GM23338 (cell line): Measurements from ENCODE around the gene PDE7B. TPM values are rescaled to one million over a fixed set of nuclear protein-coding genes. Genes with fewer than 3 reads are reported as not detected.

Experiments used
- ATAC-seq: fragments of 200-7000 bp; cut with Tn5 transposase; 3 replicates; pipeline ENCODE4 v1.9.1; 2020
- DNase-seq: peaks from one replicate; pipeline ENCODE4 v3.0.0-alpha.2; 2015; ENCODE audit warnings: low spot score
- H2AFZ ChIP-seq: fragments of 200-600 bp; sonication (generic); 2 replicates; pipeline ENCODE4 v1.8.0; 2016; ENCODE audit warnings: antibody characterized with exemption, mild to moderate bottlenecking, moderate library complexity
- H3F3A ChIP-seq: fragments of 200-600 bp; sonication (generic); replicated peaks from 2 replicates; pipeline ENCODE4 v1.8.0; 2017; ENCODE audit warnings: antibody characterized with exemption, mixed run types, low read depth
- H3K27ac ChIP-seq: fragments of 200-600 bp; sonication (generic); 2 replicates; pipeline ENCODE4 v1.6.1; 2016; ENCODE audit warnings: low read depth
- H3K27me3 ChIP-seq: fragments of 200-600 bp; sonication (generic); 2 replicates; pipeline ENCODE4 v1.8.0; 2016; ENCODE audit warnings: mild to moderate bottlenecking, mixed run types, moderate library complexity; ENCODE audit not compliant: insufficient read depth
- H3K36me3 ChIP-seq: fragments of 200-600 bp; sonication (generic); 2 replicates; pipeline ENCODE4 v1.8.0; 2016; ENCODE audit warnings: mild to moderate bottlenecking; ENCODE audit not compliant: insufficient read depth
- H3K4me1 ChIP-seq: fragments of 200-600 bp; sonication (generic); 2 replicates; pipeline ENCODE4 v1.8.0; 2016; ENCODE audit warnings: mild to moderate bottlenecking, moderate library complexity; ENCODE audit not compliant: insufficient read depth
- H3K4me2 ChIP-seq: fragments of 200-600 bp; sonication (generic); 2 replicates; pipeline ENCODE4 v1.7.1; 2017; ENCODE audit warnings: mixed run types
- H3K4me3 ChIP-seq: fragments of 200-600 bp; sonication (generic); 2 replicates; pipeline ENCODE4 v1.6.1; 2016; ENCODE audit warnings: mixed run types
- H3K79me2 ChIP-seq: fragments of 200-600 bp; sonication (generic); replicated peaks from 2 replicates; pipeline ENCODE4 v1.8.0; 2017; ENCODE audit warnings: mild to moderate bottlenecking; ENCODE audit not compliant: insufficient read depth
- H3K9me2 ChIP-seq: fragments of 200-600 bp; sonication (generic); 2 replicates; pipeline ENCODE4 v1.8.0; 2017; ENCODE audit not compliant: insufficient read depth
- H4K20me1 ChIP-seq: fragments of 200-600 bp; sonication (generic); replicated peaks from 2 replicates; pipeline ENCODE4 v1.8.0; 2017; ENCODE audit warnings: mild to moderate bottlenecking; ENCODE audit not compliant: insufficient read depth
- H3K27ac Mint-ChIP-seq: 2 replicates; pipeline ENCODE4 v1.8.0; 2020; ENCODE audit warnings: inconsistent platforms, mild to moderate bottlenecking, moderate library complexity, mixed read lengths
- H3K27me3 Mint-ChIP-seq: 3 replicates; pipeline ENCODE4 v1.8.0; 2022; ENCODE audit warnings: low read depth, mild to moderate bottlenecking, moderate library complexity, mixed read lengths, inconsistent platforms; ENCODE audit not compliant: insufficient read depth, poor library complexity
- H3K36me3 Mint-ChIP-seq: 3 replicates; pipeline ENCODE4 v1.8.0; 2021; ENCODE audit warnings: low read depth, mild to moderate bottlenecking, inconsistent platforms, moderate library complexity, mixed read lengths
- H3K4me1 Mint-ChIP-seq: 3 replicates; pipeline ENCODE4 v1.8.0; 2020; ENCODE audit warnings: mild to moderate bottlenecking, inconsistent platforms, mixed read lengths
- H3K4me3 Mint-ChIP-seq: 3 replicates; pipeline ENCODE4 v1.8.0; 2021; ENCODE audit warnings: moderate library complexity, mild to moderate bottlenecking, inconsistent platforms, mixed read lengths
- H3K9me3 Mint-ChIP-seq: 3 replicates; pipeline ENCODE4 v1.8.0; 2020; ENCODE audit warnings: moderate library complexity, mild to moderate bottlenecking, inconsistent platforms, mixed read lengths
- CREB1 ChIP-seq: fragments of 250-450 bp; sonication (Bioruptor Pico); IDR thresholded peaks from 2 replicates; pipeline ENCODE4 v1.5.0; 2020; ENCODE audit warnings: low read depth, mild to moderate bottlenecking, moderate library complexity
- EZH2 ChIP-seq: fragments of 200-600 bp; sonication (generic); IDR thresholded peaks from one replicate; pipeline ENCODE4 v1.8.0; 2017; ENCODE audit warnings: antibody characterized with exemption, mild to moderate bottlenecking, low read depth; ENCODE audit not compliant: unreplicated experiment
- EZH2phosphoT487 ChIP-seq: fragments of 200-600 bp; sonication (generic); IDR thresholded peaks from one replicate; pipeline ENCODE4 v1.8.1; 2018; ENCODE audit warnings: antibody characterized with exemption; ENCODE audit not compliant: unreplicated experiment
- JUNB ChIP-seq: IDR thresholded peaks from one replicate; pipeline ENCODE4 v1.6.1; 2016; ENCODE audit warnings: antibody characterized with exemption; ENCODE audit not compliant: unreplicated experiment
- NANOG ChIP-seq: IDR thresholded peaks from 2 replicates; pipeline ENCODE4 v1.6.1; 2016; ENCODE audit warnings: antibody characterized with exemption, borderline replicate concordance
- POLR2AphosphoS5 ChIP-seq: IDR thresholded peaks from 2 replicates; pipeline ENCODE4 v1.6.1; 2016; ENCODE audit warnings: antibody characterized with exemption, low read depth
- STAT1 ChIP-seq: IDR thresholded peaks from one replicate; pipeline ENCODE4 v1.6.1; 2016; ENCODE audit warnings: antibody characterized with exemption; ENCODE audit not compliant: unreplicated experiment
- ZNF114 ChIP-seq: fragments of 250-450 bp; sonication (Bioruptor Pico); IDR thresholded peaks from 2 replicates; pipeline ENCODE4 v1.5.0; 2020; ENCODE audit warnings: mild to moderate bottlenecking, moderate library complexity
- ZNF331 ChIP-seq: fragments of 250-450 bp; sonication (Bioruptor Pico); IDR thresholded peaks from 2 replicates; pipeline ENCODE4 v1.5.0; 2020; ENCODE audit warnings: low read depth, mild to moderate bottlenecking, moderate library complexity
- polyA plus RNA-seq: library from polyadenylated mRNA; unstranded; fragments of >200 nt; fragmentation: Nextera tagmentation; extraction: Ambion mirVana; gene quantifications from 2 replicates; pipeline ENCODE4 v1.2.1, GENCODE V29; 2016
- total RNA-seq: library from RNA; depleted of rRNA; stranded (reverse); fragments of >200 nt; shearing (Covaris generic); gene quantifications from 2 replicates; pipeline ENCODE4 v1.2.3, GENCODE V29; 2014
- TF ChIP-seq, protein P1 (sequence below): IDR thresholded peaks from 2 replicates; pipeline ENCODE4 v1.6.1; 2016; ENCODE audit warnings: antibody characterized with exemption
- TF ChIP-seq, protein P2 (sequence below), 2 experiments: fragments of 200-600 bp in 1 of 2; sonication (generic) in 1 of 2; conservative IDR thresholded peaks; 2 replicates each; pipeline versions ENCODE4 v1.5.1 to v1.6.1; 2016 to 2017; ENCODE audit warnings: antibody characterized with exemption in 2 of 2, low read depth in 2 of 2, mild to moderate bottlenecking in 2 of 2, moderate library complexity in 1 of 2
- TF ChIP-seq, protein P3 (sequence below): IDR thresholded peaks from one replicate; pipeline ENCODE4 v1.6.1; 2018; ENCODE audit warnings: antibody characterized with exemption; ENCODE audit not compliant: unreplicated experiment
- TF ChIP-seq, protein P4 (sequence below): fragments of 250-450 bp; sonication (Bioruptor Pico); IDR thresholded peaks from 2 replicates; pipeline ENCODE4 v1.5.0; 2020; ENCODE audit warnings: mild to moderate bottlenecking, moderate library complexity

PDE7B gene
- total and polyA plus RNA-seq, 2 experiments from 2014 or later: 0.07 TPM; not detected in 1

DNA sequence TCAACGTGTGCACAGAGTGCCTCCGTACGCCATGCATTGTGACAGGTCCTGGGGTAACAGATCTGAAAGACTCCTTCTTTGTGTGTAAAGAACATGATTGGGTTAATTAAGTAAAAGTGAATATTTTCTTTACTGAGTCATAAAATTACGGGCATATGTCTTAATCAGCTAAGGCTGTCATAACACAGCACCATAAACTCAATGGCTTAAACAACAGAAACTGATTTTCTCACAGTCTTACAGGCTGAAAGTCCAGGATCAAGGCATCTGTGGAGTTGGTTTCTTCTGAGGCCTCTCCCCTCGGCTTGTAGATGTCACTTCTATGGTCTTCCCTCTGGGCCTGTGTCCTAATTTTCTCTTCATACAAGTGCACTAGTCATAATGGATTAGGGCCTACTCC, 221.7 kb downstream of the PDE7B start:
- H3K9me2 ChIP-seq: no peaks in the 10 kb centered on the region
- H3K36me3 Mint-ChIP-seq: no peaks in the 10 kb centered on the region
- no peaks in the 10 kb centered on the region for H3K79me2 ChIP-seq
- ATAC-seq (no peak), DNase-seq (no peak)
- no peaks in the 10 kb centered on the region for H3K27me3 ChIP-seq
- H2AFZ ChIP-seq: no peak overlapping the region
- no peaks in the 10 kb centered on the region for H3K27me3 Mint-ChIP-seq
- H3F3A ChIP-seq: no peaks in the 10 kb centered on the region
- H3K36me3 ChIP-seq: no peaks in the 10 kb centered on the region
- TF ChIP-seq NANOG (no peak), STAT1 (no peak), EZH2 (no peak), JUNB (no peak), POLR2AphosphoS5 (no peak), ZNF114 (no peak), EZH2phosphoT487 (no peak), CREB1 (CRISPR knock-in tag) (no peak), ZNF331 (no peak)
- TF ChIP-seq, protein P1, sequence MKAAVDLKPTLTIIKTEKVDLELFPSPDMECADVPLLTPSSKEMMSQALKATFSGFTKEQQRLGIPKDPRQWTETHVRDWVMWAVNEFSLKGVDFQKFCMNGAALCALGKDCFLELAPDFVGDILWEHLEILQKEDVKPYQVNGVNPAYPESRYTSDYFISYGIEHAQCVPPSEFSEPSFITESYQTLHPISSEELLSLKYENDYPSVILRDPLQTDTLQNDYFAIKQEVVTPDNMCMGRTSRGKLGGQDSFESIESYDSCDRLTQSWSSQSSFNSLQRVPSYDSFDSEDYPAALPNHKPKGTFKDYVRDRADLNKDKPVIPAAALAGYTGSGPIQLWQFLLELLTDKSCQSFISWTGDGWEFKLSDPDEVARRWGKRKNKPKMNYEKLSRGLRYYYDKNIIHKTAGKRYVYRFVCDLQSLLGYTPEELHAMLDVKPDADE: no peak
- TF ChIP-seq, protein P2, sequence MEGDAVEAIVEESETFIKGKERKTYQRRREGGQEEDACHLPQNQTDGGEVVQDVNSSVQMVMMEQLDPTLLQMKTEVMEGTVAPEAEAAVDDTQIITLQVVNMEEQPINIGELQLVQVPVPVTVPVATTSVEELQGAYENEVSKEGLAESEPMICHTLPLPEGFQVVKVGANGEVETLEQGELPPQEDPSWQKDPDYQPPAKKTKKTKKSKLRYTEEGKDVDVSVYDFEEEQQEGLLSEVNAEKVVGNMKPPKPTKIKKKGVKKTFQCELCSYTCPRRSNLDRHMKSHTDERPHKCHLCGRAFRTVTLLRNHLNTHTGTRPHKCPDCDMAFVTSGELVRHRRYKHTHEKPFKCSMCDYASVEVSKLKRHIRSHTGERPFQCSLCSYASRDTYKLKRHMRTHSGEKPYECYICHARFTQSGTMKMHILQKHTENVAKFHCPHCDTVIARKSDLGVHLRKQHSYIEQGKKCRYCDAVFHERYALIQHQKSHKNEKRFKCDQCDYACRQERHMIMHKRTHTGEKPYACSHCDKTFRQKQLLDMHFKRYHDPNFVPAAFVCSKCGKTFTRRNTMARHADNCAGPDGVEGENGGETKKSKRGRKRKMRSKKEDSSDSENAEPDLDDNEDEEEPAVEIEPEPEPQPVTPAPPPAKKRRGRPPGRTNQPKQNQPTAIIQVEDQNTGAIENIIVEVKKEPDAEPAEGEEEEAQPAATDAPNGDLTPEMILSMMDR (conservative IDR thresholded peaks at IDR 0.05; ENCODE audit: low read depth in 2 of 2): no peak
- TF ChIP-seq, protein P3, sequence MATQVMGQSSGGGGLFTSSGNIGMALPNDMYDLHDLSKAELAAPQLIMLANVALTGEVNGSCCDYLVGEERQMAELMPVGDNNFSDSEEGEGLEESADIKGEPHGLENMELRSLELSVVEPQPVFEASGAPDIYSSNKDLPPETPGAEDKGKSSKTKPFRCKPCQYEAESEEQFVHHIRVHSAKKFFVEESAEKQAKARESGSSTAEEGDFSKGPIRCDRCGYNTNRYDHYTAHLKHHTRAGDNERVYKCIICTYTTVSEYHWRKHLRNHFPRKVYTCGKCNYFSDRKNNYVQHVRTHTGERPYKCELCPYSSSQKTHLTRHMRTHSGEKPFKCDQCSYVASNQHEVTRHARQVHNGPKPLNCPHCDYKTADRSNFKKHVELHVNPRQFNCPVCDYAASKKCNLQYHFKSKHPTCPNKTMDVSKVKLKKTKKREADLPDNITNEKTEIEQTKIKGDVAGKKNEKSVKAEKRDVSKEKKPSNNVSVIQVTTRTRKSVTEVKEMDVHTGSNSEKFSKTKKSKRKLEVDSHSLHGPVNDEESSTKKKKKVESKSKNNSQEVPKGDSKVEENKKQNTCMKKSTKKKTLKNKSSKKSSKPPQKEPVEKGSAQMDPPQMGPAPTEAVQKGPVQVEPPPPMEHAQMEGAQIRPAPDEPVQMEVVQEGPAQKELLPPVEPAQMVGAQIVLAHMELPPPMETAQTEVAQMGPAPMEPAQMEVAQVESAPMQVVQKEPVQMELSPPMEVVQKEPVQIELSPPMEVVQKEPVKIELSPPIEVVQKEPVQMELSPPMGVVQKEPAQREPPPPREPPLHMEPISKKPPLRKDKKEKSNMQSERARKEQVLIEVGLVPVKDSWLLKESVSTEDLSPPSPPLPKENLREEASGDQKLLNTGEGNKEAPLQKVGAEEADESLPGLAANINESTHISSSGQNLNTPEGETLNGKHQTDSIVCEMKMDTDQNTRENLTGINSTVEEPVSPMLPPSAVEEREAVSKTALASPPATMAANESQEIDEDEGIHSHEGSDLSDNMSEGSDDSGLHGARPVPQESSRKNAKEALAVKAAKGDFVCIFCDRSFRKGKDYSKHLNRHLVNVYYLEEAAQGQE: no peak
- TF ChIP-seq, protein P4, sequence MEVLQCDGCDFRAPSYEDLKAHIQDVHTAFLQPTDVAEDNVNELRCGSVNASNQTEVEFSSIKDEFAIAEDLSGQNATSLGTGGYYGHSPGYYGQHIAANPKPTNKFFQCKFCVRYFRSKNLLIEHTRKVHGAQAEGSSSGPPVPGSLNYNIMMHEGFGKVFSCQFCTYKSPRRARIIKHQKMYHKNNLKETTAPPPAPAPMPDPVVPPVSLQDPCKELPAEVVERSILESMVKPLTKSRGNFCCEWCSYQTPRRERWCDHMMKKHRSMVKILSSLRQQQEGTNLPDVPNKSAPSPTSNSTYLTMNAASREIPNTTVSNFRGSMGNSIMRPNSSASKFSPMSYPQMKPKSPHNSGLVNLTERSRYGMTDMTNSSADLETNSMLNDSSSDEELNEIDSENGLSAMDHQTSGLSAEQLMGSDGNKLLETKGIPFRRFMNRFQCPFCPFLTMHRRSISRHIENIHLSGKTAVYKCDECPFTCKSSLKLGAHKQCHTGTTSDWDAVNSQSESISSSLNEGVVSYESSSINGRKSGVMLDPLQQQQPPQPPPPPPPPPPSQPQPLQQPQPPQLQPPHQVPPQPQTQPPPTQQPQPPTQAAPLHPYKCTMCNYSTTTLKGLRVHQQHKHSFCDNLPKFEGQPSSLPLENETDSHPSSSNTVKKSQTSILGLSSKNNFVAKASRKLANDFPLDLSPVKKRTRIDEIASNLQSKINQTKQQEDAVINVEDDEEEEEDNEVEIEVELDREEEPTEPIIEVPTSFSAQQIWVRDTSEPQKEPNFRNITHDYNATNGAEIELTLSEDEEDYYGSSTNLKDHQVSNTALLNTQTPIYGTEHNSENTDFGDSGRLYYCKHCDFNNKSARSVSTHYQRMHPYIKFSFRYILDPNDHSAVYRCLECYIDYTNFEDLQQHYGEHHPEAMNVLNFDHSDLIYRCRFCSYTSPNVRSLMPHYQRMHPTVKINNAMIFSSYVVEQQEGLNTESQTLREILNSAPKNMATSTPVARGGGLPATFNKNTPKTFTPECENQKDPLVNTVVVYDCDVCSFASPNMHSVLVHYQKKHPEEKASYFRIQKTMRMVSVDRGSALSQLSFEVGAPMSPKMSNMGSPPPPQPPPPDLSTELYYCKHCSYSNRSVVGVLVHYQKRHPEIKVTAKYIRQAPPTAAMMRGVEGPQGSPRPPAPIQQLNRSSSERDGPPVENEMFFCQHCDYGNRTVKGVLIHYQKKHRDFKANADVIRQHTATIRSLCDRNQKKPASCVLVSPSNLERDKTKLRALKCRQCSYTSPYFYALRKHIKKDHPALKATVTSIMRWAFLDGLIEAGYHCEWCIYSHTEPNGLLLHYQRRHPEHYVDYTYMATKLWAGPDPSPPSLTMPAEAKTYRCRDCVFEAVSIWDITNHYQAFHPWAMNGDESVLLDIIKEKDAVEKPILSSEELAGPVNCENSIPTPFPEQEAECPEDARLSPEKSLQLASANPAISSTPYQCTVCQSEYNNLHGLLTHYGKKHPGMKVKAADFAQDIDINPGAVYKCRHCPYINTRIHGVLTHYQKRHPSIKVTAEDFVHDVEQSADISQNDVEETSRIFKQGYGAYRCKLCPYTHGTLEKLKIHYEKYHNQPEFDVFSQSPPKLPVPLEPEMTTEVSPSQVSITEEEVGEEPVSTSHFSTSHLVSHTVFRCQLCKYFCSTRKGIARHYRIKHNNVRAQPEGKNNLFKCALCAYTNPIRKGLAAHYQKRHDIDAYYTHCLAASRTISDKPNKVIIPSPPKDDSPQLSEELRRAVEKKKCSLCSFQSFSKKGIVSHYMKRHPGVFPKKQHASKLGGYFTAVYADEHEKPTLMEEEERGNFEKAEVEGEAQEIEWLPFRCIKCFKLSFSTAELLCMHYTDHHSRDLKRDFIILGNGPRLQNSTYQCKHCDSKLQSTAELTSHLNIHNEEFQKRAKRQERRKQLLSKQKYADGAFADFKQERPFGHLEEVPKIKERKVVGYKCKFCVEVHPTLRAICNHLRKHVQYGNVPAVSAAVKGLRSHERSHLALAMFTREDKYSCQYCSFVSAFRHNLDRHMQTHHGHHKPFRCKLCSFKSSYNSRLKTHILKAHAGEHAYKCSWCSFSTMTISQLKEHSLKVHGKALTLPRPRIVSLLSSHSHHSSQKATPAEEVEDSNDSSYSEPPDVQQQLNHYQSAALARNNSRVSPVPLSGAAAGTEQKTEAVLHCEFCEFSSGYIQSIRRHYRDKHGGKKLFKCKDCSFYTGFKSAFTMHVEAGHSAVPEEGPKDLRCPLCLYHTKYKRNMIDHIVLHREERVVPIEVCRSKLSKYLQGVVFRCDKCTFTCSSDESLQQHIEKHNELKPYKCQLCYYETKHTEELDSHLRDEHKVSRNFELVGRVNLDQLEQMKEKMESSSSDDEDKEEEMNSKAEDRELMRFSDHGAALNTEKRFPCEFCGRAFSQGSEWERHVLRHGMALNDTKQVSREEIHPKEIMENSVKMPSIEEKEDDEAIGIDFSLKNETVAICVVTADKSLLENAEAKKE (CRISPR knock-in tag): no peak
- no peaks in the 10 kb centered on the region for H4K20me1 ChIP-seq
- H3K9me3 Mint-ChIP-seq: no peaks in the 10 kb centered on the region
- H3K4me1 ChIP-seq: no peaks in the 10 kb centered on the region
- H3K4me2 ChIP-seq: no peak overlapping the region
- no peak overlapping the region for H3K27ac Mint-ChIP-seq
- no peak overlapping the region for H3K27ac ChIP-seq
- peaks cover 4% of the 10 kb centered on the region; the same call in 2 of the 3 replicates for H3K4me1 Mint-ChIP-seq
- no peak overlapping the region for H3K4me3 ChIP-seq
- no peak overlapping the region for H3K4me3 Mint-ChIP-seq
